ENCODE results near the gene MET.
"Not testable (repeated sequence)": the region's sequence is repeated elsewhere in the genome, so short reads cannot be mapped to it uniquely, and the experiment has no call there.

MET gene

DNA sequence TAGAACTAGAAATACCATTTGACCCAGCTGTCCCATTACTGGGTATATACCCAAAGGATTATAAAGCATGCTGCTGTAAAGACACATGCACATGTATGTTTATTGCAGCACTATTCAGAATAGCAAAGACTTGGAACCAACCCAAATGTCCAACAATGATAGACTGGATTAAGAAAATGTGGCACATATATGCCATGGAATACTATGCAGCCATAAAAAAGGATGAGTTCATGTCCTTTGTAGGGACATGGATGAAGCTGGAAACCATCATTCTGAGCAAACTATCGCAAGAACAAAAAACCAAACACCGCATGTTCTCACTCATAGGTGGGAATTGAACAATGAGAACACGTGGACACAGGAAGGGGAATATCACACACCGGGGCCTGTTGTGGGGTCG is 74.4 kb downstream of the MET start:
- DNase-seq = not testable (repeated sequence)

DNA sequence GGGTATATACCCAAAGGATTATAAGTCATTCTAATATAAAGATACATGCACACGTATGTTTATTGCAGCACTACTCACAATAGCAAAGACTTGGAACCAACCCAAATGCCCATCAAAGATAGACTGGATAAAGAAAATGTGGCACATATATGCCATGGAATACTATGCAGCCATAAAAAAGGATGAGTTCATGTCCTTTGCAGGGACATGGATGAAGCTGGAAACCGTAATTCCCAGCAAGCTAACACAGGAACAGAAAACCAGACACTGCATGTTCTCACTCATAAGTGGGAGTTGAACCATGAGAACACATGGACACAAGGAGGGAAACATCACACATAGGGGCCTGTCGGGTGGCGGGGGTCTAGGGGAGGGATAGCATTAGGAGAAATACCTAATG is 79.1 kb downstream of the MET start:
- DNase-seq = not testable (repeated sequence)

DNA sequence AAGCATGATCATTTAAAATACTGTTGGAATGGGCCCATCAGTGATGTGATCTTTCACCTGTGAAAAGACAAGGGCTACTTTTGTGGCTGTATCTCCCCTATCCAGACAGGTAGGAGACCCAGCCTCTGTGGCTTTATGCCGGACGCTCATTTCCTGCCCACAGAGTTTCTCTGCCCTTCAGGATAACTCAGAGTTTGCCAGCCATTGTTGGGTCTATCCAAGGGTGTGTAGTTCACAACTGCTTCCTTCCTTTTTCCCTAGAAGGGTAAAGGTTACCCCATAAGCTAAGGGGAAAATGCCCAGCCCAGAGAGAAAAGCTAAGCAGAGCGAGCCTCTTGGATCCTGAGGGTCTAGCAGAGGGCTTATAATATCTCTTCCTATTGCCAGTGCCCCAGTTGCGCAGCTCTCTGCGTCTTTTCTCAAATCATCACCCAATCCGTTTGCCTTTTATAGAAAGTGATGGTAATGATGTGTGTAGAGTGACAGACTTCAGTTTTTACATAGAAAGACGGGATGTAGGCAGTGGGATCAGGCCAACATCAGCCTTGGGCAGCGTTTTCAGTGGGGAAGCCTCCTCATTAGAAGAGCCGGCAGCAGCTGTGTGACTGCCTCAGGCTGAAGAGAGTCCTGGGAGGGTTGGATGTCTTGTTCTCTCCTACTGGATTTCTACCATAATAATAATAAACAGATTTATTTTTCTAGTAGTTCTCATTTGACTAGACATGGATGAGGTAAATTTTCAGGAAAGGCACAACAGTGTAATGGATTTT is 80.5 kb downstream of the MET start:
- no peak for DNase-seq

DNA sequence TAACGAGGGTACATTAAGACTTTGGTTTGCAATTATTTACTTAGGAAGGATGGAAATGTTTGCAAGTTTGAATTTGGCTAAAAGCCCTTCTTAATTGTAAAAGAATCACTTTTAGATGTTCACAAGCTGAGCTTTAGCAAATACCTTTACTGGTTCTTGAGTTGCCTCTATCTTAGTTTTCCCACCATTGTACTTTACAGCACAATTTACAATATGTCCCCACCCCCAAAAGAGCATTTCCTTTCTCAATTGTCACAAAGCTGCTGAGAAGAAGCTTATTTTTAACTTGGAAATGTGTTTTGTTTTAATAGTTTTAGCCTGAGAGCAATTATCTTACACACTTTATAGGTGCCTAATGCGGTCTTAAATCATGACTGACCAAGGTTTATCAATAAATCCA is 81.1 kb downstream of the MET start:
- no peak for DNase-seq

DNA sequence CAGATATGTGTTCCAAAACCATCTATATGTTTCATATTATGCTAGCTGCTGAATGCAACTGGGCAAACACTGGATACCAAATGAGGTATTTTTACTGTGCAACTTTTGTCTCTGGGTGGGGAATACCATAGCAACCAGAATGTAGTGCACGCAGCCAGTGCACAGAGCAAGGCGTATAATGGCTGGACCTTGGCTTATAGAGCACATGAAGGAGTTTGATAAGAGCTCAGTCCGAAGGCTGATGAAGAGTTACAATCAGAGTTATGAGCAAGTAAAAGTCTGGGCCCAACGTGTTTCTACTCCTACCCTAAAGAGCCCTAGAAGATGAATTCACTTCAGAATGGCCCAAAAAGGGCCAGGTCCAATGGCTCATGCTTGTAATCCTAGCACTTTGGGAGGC is 82.2 kb downstream of the MET start:
- DNase-seq = no peak

DNA sequence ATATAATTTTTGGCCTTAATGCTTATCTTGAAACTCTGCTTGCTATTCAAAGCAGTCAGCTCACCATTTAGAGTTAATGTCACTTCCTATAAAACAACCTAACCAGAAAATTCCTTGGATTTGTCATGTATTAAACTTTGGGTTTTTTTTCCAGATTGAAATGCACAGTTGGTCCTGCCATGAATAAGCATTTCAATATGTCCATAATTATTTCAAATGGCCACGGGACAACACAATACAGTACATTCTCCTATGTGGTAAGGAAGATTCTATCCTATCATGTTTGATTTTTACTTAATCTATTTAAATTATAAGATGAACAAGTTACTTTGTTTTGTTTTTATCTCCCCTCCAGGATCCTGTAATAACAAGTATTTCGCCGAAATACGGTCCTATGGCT is 85.3 kb downstream of the MET start:
- no peak for DNase-seq

DNA sequence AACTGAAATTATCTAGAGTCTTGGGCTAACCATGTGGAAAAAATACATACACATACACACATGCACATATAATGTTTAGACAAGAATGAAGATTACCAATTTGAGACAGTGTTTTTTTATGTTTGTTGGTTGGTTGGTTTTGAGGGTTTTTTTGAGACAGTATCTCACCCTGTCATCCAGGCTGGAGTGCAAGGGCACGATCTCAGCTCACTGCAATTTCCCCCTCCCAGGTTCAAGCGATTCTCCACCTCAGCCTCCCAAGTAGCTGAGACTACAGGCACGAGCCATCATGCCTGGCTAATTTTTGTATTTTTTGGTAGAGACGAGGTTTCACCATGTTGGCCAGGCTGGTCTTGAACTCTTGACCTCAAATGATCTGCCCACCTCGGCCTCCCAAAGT is 87.6 kb downstream of the MET start:
- not testable (repeated sequence) for DNase-seq

DNA sequence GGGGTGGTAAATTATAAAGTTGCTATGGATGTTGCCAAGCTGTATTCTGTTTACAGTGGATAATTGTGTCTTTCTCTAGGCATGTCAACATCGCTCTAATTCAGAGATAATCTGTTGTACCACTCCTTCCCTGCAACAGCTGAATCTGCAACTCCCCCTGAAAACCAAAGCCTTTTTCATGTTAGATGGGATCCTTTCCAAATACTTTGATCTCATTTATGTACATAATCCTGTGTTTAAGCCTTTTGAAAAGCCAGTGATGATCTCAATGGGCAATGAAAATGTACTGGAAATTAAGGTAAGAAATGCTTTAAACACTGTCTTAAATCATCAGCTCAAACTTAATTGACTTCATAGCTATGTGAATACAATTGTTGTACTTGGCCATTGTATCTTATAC is 91.0 kb downstream of the MET start:
- no peak for DNase-seq

DNA sequence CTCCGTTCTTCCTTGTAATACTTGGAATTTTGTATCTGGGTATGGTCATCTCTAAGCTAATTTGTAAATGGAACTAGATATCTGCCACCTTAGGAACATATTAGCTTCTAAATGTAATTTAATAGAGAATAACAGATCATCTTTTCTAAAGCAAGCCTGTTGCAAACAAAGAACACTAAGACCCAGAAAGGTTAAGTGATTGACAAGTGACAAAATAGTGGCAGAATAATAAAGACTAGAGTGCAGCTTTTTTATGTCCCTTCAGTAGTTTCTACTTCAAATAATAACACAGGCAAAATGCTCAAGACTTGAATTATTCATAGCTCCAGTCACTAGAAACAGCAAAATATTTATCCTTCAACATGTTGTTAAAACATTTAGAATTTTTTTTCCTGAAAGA is 91.7 kb downstream of the MET start:
- DNase-seq = no peak

DNA sequence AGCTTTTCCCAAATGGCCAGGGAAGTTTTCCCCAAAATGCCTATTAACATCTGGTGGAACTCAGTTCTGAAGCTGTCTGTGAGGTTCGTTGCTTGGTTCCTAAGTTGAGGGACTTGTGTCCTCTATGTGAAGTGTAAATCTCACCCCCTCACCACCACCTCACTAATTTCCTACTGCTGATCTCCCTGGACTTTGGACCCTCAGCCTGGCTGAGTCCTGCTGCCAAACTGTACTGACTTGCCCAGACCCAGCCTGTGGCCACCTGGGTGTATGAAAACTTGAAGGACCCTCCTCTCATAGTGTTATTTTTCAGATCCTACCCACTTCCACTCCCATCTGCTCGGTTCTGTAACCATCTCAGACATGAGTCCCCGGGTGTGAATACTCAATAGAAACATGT is 94.9 kb downstream of the MET start:
- no peak for DNase-seq

DNA sequence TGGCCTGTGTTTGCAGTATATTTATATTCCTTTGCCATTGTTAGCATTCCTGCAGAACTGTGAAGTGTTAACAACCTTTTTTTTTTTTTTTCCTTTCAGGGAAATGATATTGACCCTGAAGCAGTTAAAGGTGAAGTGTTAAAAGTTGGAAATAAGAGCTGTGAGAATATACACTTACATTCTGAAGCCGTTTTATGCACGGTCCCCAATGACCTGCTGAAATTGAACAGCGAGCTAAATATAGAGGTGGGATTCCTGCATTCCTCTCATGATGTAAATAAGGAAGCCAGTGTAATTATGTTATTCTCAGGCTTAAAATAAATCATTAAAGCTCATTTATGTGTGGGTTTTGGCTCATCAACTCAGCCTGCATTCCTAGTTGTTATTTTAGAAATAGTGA is 97.5 kb downstream of the MET start:
- no peak for DNase-seq

DNA sequence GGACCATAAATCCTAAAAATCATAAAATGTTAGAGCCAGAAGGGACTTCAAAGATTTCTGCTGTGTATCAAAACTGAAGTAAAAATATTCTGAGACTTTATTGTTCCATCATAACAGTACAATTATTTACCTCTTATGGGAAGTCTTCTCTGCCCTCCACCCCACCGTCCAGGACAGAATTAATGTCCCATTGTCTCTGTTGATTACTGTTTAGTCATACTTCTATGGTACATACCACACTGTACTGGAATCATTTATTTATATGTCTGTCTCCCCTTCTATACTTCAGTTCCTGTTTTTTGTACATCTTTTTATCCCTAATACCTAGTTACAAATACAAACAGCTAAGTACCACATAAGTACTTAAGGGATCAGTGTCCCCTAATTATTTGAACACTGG is 98.9 kb downstream of the MET start:
- no peak for DNase-seq

DNA sequence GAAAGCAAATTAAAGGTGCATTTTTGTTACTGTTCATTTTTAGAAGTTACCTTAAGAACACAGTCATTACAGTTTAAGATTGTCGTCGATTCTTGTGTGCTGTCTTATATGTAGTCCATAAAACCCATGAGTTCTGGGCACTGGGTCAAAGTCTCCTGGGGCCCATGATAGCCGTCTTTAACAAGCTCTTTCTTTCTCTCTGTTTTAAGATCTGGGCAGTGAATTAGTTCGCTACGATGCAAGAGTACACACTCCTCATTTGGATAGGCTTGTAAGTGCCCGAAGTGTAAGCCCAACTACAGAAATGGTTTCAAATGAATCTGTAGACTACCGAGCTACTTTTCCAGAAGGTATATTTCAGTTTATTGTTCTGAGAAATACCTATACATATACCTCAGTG is 99.6 kb downstream of the MET start:
- no peak for DNase-seq

DNA sequence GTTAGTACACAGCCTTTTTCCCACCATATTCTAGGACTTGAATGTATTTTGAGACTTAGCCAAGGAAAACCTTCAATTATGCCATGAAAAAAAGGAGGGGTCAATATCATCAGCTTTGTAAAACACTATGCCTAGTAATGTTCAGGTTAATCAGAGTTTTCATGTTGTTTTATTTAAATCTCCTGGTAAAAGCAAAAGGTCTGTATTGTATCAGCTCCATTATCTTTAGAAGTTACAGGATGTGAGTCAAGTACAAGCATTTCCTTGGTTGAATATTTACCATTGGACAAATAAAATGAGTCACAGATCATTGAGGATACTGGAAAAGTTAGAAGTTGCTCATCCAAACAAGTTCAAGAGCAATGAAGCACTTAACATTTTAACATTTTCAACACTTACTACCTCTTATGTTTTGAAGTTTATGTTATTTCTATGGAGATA is 100.4 kb downstream of the MET start:
- DNase-seq = no peak

DNA sequence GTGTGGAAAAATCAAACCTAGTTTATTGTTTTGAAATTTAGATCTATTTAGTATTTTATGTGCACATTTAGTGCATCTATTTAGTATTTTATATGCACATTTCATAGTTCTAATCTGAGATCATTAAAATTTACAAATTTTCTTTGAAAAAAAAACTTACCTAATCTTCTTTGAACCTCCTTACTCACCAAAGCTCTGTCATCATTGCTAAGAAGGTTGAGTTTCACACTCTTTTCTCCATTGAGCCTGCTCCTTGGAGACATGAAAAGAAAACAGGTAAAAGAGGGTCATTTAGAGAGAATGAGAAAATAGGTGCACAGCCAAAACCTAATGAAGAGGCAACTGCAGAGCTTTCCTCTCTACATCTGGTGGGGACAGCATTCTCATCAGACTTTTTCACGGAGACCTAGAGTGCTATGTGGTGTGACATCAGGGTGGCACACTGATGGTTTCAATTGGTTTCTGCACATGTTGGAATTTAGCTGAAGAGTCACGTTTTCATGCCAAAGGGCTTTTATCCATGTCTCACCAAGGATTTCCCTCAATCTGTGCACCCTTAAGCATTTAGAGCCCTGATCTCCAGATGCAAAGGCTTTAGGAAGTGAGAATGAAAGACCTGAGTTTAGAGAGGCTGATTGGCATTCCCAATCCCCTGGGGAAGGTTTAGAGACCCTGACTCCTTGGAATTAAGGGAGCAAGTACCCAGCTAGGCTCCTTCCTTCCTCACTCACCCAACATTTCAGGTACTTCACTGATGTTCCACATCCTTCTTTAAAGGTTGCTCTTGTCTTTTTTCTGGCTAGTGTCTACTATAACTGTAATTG is 101.1 kb downstream of the MET start:
- DNase-seq = no peak

DNA sequence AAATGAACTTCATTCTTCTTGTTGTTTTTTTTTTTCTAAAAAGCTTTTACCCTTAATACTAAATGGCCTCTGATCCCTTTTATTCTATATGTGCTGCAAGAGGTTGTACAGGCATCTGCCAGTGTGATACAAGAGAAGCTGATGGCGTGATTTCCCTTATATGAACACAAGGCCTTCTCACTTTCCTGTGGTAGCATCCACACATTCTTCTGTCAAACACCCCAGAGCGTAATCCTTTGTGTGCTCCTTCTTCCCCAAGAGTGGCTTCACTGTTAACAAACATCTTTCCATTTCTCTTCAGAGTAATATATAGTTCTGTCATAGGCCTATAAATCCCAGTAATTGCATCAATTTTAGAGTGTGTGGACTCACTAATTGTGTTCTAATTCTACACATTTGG is 104.0 kb downstream of the MET start:
- no peak for DNase-seq

DNA sequence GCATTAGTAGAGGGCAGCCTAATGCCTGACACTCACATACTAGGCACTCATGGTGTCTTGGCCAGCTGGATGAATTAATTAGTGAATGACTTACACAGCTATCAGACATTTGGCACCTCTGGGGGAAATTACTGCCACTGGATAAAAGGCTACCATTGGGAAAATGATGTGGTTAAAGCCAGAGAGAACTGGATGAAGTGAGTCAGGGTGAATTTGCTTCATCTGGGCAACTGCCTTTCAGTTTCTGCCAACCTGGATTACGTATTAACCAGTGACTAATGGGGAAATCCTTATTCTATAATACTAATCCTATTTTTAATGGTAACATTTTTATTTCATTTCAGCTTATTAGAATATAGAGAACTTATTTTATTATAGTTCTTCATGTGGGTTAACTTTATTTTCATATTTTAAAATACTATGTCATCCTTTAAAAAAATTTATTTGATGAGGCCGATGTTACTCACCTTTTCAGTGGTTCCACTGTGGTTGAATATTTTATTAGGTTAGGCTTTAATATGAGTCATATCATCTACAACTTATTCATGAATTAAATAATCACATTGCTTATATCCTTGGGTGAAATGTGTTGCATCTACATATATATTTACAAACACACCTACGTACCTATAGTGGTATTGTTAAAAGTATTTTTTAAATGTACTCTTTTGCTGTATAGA is 104.8 kb downstream of the MET start:
- peak in 2 of 56 donors; percentile 13 to 53 for DNase-seq

DNA sequence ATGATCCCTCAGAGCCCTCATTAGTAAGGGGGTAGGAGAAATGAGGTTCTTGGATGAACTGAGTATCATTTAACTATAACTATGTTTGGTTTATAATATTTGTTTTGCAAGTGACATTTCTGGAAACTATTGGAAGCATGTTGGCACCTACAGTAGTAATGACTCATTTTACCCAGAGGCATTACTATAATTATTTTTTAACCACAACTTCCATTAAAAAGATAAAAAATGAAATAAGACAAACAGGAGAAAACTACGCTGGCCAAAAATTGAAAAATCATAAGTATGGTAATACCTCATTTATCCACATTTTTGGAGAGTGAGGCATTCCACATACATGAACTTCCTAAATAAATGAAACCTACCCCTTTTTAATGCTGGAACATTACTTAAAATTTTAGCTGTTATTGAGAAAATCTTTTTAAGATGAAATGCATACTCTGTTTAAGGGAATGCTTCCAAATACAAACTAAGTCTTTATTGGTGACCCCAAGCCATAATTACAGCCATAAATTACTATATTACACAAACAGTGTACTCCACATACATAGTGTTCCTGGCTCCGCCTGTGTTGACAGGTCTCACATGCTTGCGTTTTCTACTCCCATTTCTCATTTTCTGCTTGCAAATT is 105.8 kb downstream of the MET start:
- DNase-seq = no peak

DNA sequence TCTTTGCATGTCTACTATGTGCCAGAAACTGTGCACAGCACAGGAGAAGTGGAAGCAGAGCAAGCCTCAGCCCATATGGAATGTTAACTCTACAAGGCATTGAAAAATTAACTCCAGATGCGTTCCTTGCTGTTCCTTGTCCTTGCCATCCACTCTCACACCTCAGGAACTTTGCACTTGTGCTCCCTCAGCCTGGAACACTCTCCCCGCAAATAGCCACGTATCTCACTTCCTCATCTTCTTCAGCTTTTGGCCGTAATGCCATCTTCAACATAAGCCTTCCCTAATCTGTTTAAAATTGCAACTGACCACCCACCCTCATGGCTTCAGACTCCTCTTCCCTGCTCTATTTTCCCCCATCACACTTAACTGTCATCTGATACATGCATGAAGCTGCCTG is 107.2 kb downstream of the MET start:
- no peak for DNase-seq

DNA sequence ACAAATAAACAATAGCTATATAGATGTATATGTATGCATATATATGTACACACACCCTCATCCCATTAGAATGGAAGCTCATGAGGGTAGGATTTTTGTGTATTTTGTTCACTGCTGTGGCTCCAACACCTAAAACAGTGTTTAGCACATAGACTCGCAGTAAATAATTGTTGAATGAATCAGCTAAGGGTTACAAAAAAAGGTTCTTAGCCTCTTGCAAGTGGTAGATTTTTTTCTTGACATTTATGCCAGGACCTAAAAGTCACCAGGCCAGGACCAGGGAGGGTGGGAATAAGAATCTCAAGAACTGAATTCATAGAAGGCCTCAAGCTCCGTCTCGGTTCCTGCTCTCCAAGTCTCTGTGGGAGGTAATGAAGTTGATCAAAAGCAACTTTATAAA is 107.9 kb downstream of the MET start:
- DNase-seq = no peak

DNA sequence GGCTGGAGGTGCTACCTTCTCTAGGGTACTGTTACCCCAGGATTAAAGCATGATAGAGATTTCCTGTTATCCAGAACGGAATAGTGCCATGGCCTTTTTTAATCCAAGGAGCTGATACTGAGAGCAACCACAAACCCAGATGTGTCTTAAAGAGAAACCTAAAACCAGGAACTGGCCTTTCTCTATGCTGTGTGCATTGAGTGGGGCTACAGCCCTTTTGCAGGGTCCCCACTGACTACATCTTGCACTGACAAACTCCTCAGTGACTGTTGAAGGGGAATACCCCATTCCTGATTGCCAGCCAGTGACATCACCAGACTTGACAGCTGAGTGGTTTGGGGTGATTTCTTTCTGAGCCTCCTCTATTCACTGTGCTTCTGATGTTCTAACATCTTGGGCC is 108.5 kb downstream of the MET start:
- no peak for DNase-seq

DNA sequence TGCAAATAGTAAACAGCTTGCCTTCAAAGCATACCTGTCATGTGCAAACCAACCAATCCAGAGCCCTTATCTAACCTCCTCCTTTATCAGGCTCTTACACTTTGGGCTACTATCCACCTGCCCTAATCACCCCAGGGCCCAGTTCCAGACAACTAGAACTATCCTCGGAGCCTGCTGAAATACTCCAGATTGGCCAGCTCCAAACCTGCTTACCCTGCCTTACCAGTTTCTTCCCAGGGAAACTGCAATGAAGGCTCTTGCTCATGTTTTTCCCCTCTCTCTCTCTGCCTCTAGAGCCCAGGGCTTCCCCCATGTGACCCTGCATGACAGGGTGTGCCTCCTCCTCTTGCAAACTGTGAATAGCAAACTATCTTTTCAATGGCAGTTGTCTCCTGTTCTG is 109.0 kb downstream of the MET start:
- no peak for DNase-seq

Measured in nucleus accumbens (tissue), 56 donors.